Right renal pelvis (tissue), 4 donors: ENCODE measurements around the gene ANXA10. TPM values are rescaled to one million over a fixed set of nuclear protein-coding genes. Genes with fewer than 3 reads are reported as not detected.
"Not testable (repeated sequence)": the region's sequence is repeated elsewhere in the genome, so short reads cannot be mapped to it uniquely, and the experiment has no call there.

Experiments
- DNase-seq, 4 donors: peaks; one replicate each; pipeline ENCODE4 v3.0.0-alpha.2; 2013; ENCODE audit warnings: low read depth in 4 of 4, low spot score in 3 of 4, missing footprints in 1 of 4
- polyA plus RNA-seq, 4 donors: library from polyadenylated mRNA; unstranded; fragments of 120-200 nt; gene quantifications; one replicate each; pipeline ENCODE4 v1.2.1, GENCODE V29; 2013; ENCODE audit not compliant: insufficient read length in 4 of 4

ANXA10 gene
- polyA plus RNA-seq, 4 donors, result 0.25 to 0.31 TPM; not detected in 2

- not testable (repeated sequence) for DNase-seq
These were observed 20.7 kb downstream of the ANXA10 start for GRCh38 chr4:168113059-168113458.

- no peak for DNase-seq
These were observed 25.8 kb downstream of the ANXA10 start for GRCh38 chr4:168118116-168118655.

GRCh38 chr4:168119100-168119499, 26.8 kb downstream of the ANXA10 start:
- DNase-seq, result no peak

GRCh38 chr4:168119890-168120289, 27.6 kb downstream of the ANXA10 start:
- no peak for DNase-seq

- DNase-seq, result no peak
These were observed 28.5 kb downstream of the ANXA10 start for GRCh38 chr4:168120811-168121210.

- DNase-seq, result no peak
These were observed 31.8 kb downstream of the ANXA10 start for GRCh38 chr4:168124008-168124641.

- no peak for DNase-seq
These were observed 34.6 kb downstream of the ANXA10 start for GRCh38 chr4:168126952-168127351.

GRCh38 chr4:168128601-168129000, 36.3 kb downstream of the ANXA10 start:
- no peak for DNase-seq

- no peak for DNase-seq
These were observed 36.9 kb downstream of the ANXA10 start for GRCh38 chr4:168129046-168129772.

GRCh38 chr4:168129802-168130201, 37.5 kb downstream of the ANXA10 start:
- no peak for DNase-seq

- DNase-seq, result no peak
These were observed 38.9 kb downstream of the ANXA10 start for GRCh38 chr4:168131196-168131595.

- no peak for DNase-seq
These were observed 42.3 kb downstream of the ANXA10 start for GRCh38 chr4:168134651-168135050.

GRCh38 chr4:168135860-168136259, 43.5 kb downstream of the ANXA10 start:
- not testable (repeated sequence) for DNase-seq

- DNase-seq, result not testable (repeated sequence)
These were observed 45.4 kb downstream of the ANXA10 start for GRCh38 chr4:168137695-168138094.

GRCh38 chr4:168138143-168138542, 45.8 kb downstream of the ANXA10 start:
- no peak for DNase-seq

- DNase-seq, result no peak
These were observed 47.0 kb downstream of the ANXA10 start for GRCh38 chr4:168139336-168139735.

- no peak for DNase-seq
These were observed 49.4 kb downstream of the ANXA10 start for GRCh38 chr4:168141733-168142132.

GRCh38 chr4:168143601-168144000, 51.3 kb downstream of the ANXA10 start:
- DNase-seq, result no peak

- no peak for DNase-seq
These were observed 58.2 kb downstream of the ANXA10 start for GRCh38 chr4:168150420-168151050.

- DNase-seq, result no peak
These were observed 59.0 kb downstream of the ANXA10 start for GRCh38 chr4:168151327-168151726.

- no peak for DNase-seq
These were observed 60.6 kb downstream of the ANXA10 start for GRCh38 chr4:168152837-168153500.
